Stimulated activated CD8-positive, alpha-beta memory T cell treated with anti-CD3 and anti-CD28 coated beads, Interleukin-15, amount 100 ng/mL, for 24 hours (primary cell): ENCODE measurements around the gene GABBR1.

Experiments
- DNase-seq: peaks from one replicate; pipeline ENCODE4 v3.0.0-alpha.2; 2020; ENCODE audit warnings: low read depth

The GABBR1 gene

GRCh38 chr6:29653452-29654038, 20.6 kb upstream of the GABBR1 start:
- DNase-seq, result no peak

DNA sequence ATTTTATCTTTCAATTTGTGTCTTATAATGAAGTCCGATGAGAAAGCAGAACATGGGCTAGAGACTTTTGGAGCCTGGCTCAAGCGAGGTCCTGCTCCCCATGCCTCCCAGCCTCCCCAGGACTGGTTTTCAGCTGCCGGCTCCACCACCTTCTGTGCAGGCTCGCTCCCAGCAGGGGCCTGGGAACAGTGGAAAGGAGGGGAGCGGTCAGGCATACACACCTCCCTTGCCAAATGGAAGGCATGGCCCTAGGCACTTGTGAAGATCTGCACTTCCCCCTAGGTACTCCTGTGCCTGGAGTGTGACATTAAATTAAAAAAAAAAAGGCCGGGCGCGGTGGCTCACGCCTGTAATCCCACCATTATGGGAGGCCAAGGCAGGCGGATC, 19.2 kb upstream of the GABBR1 start:
- DNase-seq, result no peak

- no peak for DNase-seq
These were observed 18.6 kb upstream of the GABBR1 start for GRCh38 chr6:29651413-29652197.

DNA sequence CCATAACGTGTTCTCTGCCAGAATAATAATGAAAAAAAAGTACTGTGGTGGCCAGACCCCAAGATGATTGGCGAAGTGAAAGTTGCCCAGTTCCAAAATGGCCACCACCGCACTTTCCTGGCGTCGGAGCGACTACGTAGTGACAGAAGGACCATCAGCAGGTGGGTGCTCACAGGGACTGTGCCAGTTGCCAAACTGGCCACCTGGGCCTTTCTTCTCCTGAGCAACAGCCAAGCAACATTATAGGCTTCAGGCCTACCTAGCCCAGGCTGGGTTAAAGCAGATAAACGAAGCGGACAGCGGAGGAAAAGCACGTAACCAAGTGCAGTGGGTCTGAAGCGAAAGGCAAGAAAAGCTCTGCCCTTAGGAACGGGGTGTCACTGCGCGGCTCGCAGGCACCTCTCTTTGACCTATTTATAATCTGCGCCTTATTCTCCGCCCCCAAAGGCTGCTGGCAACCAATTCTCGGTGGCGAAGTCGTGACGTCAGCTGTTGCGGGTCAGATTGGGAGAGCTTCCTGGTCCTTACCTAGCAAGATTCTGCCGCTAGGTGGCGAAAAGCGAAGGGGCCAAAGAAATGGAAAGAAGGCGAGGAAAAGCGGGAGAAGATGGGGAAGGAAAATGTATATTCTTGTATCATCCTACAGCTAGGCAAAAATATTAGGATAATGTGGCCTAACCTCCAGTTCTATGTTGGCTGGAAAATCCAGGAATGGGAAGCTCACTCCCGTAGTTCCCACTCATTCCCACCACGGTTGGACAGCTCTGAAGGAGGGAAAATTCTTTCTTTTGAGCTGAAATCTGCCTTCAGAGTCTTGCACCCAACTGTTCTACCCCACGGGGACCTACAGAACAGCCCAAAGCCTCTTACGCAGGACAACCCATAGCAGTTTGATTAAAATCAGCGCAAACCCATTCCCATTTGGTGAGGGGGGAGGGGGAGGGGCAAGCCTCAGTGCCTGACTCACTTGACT, 17.0 kb upstream of the GABBR1 start:
- DNase-seq, result peak; percentile 89

GRCh38 chr6:29647927-29648642, 15.1 kb upstream of the GABBR1 start:
- DNase-seq, result no peak

GRCh38 chr6:29641430-29642148, 8.6 kb upstream of the GABBR1 start:
- DNase-seq, result no peak

GRCh38 chr6:29637247-29637646, 4.3 kb upstream of the GABBR1 start:
- DNase-seq, result no peak

DNA sequence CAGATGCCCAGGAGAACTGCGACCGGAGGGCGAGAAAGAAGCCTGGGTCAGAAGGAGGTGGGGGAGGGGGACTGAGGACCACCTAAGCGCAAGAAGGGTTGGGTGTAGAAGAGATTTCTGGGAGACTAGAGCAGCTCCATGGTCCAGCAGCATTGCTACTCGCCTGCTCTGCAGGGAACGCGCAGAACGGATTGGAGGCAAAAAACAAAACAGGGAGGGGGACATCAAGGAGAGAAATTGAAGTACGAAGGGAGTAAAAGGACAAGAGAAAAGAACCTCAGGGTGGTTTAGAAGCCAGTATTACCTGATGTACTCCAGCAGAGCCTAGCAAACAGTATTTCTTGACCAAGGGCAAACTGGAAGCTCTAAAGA, 537 bp upstream of the GABBR1 start:
- no peak for DNase-seq

GRCh38 chr6:29631860-29632731, 887 bp downstream of the GABBR1 start:
- no peak for DNase-seq

GRCh38 chr6:29631209-29631810, 1.7 kb downstream of the GABBR1 start:
- no peak for DNase-seq

DNA sequence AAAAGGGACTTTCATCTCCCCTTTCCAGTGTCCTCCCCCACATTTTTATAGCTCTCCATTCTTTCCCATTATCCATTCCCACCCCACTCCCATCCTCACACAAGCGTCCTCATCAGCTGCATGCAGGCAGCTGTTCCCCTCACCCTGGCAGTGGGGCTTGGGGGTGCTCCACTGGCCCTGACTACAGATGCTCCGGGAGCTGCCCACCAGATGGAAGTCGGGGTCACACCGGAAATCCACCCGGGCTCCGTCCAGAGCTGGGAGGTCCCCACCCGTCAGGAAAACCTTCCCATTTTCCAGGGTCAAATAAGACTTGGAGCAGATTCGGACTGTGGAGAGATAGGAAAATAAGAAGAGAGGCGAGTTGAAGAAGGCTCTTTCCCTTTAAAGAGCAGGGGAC, 2.7 kb downstream of the GABBR1 start:
- no peak for DNase-seq

DNA sequence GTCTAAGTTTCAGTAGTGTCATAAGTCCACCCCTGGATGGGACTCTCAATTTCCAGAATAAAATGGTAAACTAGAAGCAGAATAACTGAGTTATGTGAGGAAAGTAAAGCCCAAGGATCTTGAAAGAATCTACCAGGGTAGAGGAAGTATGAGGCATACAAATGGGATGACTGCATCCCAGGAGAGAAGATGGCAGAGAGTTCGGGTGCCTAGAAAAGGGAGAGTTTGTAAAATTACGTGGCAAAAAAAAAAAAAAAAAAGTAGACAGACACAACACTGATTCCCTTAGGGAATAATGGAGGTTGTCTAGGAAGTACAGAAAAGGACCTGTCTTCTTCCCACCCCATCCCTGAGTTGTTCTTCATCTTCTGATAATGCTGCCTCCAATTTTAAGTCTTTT, 3.4 kb downstream of the GABBR1 start:
- DNase-seq, result no peak

DNA sequence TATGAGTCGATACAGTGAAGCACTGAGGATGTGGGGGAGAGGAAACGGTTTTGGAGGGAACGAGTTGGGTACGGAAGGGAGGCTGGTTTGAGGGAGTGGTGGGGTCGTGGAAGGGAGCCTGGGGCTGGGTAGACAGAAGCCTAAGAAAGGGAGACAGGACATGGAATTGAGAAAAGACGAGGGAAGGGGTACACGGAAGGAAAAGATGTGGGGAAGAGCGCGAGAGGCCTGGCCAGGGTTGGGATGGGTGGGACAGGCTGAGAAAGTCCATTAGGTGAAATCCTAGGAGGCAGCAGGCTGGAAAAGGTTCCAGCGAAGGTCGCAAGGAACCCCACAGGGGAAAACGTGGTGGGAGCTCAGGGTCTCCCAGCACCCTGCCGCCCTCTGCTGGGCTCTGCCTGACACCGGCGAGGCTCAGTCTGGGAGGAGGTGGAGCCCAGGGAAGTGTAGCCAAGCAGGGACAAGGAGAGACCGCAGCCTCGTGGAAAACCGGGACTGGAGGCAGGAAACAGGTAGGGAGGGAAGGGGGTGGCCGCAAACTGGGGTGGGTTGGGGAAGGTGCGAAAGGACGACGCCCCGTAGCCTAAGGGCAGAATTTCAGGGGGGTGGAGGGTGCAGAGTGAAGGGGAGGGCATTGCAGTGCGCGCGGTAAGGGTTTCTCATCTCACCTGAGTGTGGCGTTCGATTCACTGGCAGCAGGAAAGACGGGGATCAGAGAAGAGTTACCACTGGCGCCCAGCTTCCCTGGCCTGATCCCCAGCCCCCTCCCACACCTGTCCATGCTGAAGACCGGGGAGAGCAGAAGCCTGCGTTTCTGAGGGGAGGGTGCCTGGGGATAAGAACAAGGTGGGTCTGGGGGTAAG, 4.3 kb downstream of the GABBR1 start:
- DNase-seq, result no peak

GRCh38 chr6:29627755-29628418, 5.1 kb downstream of the GABBR1 start:
- no peak for DNase-seq

DNA sequence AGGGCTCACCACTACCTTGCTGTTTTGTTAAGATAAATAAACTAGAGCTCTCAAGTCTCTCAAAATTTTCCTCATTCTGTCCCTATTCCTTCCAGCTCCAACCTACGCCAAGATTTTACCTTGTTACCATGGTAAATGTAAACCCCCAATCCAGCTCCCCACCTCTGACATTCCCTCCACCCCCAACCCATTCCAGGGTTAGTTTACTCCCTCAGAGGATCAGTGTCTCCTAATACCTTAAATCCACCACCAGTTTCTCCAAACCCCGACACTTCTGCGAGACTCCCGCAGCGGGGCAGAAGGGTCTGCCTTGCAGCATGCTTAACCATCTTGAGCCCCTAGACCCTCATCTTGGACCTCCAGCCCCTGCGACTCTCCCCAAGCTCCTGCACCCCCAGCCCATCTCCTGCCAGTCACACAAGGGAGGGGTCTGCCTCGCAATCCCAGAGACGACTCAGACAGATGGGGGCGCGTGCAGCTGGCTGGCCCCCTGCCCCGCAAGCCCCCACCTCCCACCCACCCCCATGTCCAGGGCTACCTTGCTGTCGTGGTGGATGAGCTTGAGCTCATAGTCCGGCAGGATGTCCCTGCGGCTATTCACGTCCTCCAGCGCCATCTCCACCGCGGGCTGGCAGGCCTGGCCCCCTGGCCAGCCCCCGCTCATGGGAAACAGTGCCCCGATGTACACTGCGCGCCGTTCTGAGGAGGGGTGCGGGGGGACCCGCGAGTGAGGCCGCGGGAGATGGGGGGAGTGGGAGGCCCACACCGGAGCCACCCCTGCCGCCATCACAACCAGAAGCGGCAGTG, 5.8 kb downstream of the GABBR1 start:
- no peak for DNase-seq

- DNase-seq, result no peak
These were observed 7.5 kb downstream of the GABBR1 start for GRCh38 chr6:29625337-29625930.

DNA sequence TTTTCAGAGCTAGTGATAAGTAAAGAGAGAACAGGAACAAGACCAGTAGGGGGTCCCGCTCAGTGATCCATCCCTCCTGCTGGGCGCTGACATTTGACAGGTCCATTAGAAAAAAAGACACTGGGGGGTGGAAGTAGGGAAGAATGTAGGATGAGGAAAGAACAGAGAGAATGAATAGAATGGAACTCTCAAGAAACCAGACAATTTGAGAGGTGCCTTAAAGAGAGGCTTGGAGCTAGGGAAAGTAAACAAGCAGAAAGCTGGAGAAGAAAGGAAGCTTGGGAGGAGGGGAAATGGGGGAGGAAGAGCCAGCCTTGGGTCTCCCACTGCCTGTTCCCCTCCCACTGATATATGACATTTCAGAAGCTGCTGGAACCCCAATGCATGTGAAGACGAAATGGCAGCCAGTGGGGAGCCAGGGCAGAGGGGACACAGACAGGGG, 8.4 kb downstream of the GABBR1 start:
- no peak for DNase-seq
